Skeletal muscle tissue (tissue), 4 donors: Measurements from ENCODE around the gene COL8A2. TPM values are rescaled to one million over a fixed set of nuclear protein-coding genes. Genes with fewer than 3 reads are reported as not detected.

ENCODE experiments used
- H3K27ac ChIP-seq: one replicate; pipeline ENCODE4 v1.7.0; 2013; ENCODE audit warnings: mild to moderate bottlenecking, low read depth, low read length, inconsistent platforms
- H3K27me3 ChIP-seq, 3 donors: one replicate each; pipeline ENCODE4 v1.7.0; 2013; ENCODE audit warnings: low read length in 3 of 3; ENCODE audit not compliant: control insufficient read depth in 3 of 3, insufficient read depth in 3 of 3
- H3K36me3 ChIP-seq, 3 donors: one replicate each; pipeline ENCODE4 v1.7.0; 2013; ENCODE audit warnings: low read length in 3 of 3; ENCODE audit not compliant: control insufficient read depth in 3 of 3, insufficient read depth in 3 of 3
- H3K4me1 ChIP-seq, 3 donors: one replicate each; pipeline ENCODE4 v1.7.0; 2013; ENCODE audit warnings: low read length in 3 of 3, mild to moderate bottlenecking in 3 of 3; ENCODE audit not compliant: control insufficient read depth in 3 of 3, insufficient read depth in 3 of 3
- H3K4me3 ChIP-seq, 3 donors: one replicate each; pipeline ENCODE4 v1.7.0; 2013; ENCODE audit warnings: low read length in 3 of 3
- H3K9ac ChIP-seq, 3 donors: one replicate each; pipeline ENCODE4 v1.7.0; 2013; ENCODE audit warnings: low read length in 3 of 3, mild to moderate bottlenecking in 3 of 3, moderate library complexity in 2 of 3, low read depth in 1 of 3
- H3K9me3 ChIP-seq, 3 donors: one replicate each; pipeline ENCODE4 v1.7.0; 2013; ENCODE audit warnings: low read length in 3 of 3; ENCODE audit not compliant: control insufficient read depth in 3 of 3
- total RNA-seq: library from RNA; depleted of rRNA; stranded (reverse); fragments of >200 nt; gene quantifications from one replicate; pipeline ENCODE4 v1.2.3, GENCODE V29; 2014
- donor health status: Osteomylitis.

Gene COL8A2
- total RNA-seq, 1 donor from 2014 or later: 11.0 TPM

- H3K36me3 ChIP-seq: no peaks in the 10 kb centered on the region
These were observed 44.2 kb downstream of the COL8A2 start for GRCh38 chr1:36080801-36081200.

DNA sequence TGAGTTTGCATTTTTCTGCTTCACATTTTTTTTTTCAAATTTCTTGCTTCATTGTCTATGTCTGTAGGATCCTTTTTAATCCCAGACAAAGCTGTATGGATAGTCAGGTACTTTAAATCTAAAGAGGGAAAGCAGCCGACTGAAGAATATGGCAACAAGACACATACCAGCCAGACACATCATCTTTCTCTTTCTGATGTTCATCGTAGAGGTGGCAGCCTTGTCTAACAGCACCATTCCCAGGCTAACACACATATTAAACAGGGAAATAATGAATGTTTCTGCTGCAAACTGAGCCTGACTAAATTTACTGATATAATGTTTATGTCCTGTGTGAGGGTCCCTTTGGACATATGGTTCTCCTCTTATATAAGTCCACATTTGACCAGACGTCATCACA lies 44.8 kb downstream of the COL8A2 start:
- Histone ChIP-seq H3K4me1 (peaks cover 3 to 10% (median 8%) of the 10 kb centered on the region in 3 donors), H3K9ac (no peak overlapping the region), H3K27me3 (peaks cover 0 to 24% (median 19%) of the 10 kb centered on the region in 3 donors), H3K9me3 (no peaks in the 10 kb centered on the region), H3K27ac (no peak overlapping the region), H3K4me3 (no peak overlapping the region), H3K36me3 (no peaks in the 10 kb centered on the region)

More at GRCh38 chr1:36080801-36081200, 44.2 kb downstream of the COL8A2 start:
- H3K9me3 ChIP-seq: no peaks in the 10 kb centered on the region
- H3K27ac ChIP-seq: no peak overlapping the region
- peaks cover 3 to 10% (median 8%) of the 10 kb centered on the region in 3 donors for H3K4me1 ChIP-seq
- no peak overlapping the region for H3K4me3 ChIP-seq
- H3K27me3 ChIP-seq: peaks cover 0 to 26% (median 21%) of the 10 kb centered on the region in 3 donors
- H3K9ac ChIP-seq: no peak overlapping the region

GRCh38 chr1:36076979-36077573 lies 47.9 kb downstream of the COL8A2 start:
- peaks cover 0 to 7% (median 4%) of the 10 kb centered on the region in 3 donors for H3K27me3 ChIP-seq
- no peak overlapping the region for H3K27ac ChIP-seq
- H3K9ac ChIP-seq: no peak overlapping the region

GRCh38 chr1:36070349-36070748 lies 54.7 kb downstream of the COL8A2 start:
- Histone ChIP-seq H3K4me3 (no peak overlapping the region), H3K9ac (no peak overlapping the region), H3K9me3 (no peaks in the 10 kb centered on the region), H3K27me3 (no peaks in the 10 kb centered on the region), H3K4me1 (no peaks in the 10 kb centered on the region), H3K27ac (no peak overlapping the region), H3K36me3 (no peaks in the 10 kb centered on the region)

More at GRCh38 chr1:36076979-36077573, 47.9 kb downstream of the COL8A2 start:
- Histone ChIP-seq H3K36me3 (no peaks in the 10 kb centered on the region), H3K4me1 (no peaks in the 10 kb centered on the region), H3K9me3 (no peaks in the 10 kb centered on the region), H3K4me3 (no peak overlapping the region)

DNA sequence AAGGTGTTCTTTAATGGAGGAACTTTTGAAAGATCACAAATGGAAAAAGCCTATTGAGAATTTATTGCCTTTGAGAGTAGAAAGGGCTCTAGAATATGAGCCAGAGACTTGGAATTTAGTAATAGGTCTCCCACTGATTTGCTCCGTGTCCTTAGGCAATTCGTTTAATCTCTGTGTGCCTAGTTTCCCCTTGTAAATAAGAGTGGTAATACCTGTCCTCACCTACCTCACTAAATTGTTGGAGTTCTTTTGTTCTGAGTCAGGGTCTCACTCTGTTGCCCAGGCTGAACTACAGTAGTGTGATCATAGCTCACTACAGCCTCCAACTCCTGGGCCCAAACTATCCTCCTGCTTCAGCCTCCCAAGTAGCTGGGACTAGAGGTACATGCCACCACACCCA lies 56.2 kb downstream of the COL8A2 start:
- Histone ChIP-seq H3K27me3 (no peaks in the 10 kb centered on the region), H3K4me3 (no peak overlapping the region), H3K36me3 (no peaks in the 10 kb centered on the region), H3K27ac (no peak overlapping the region), H3K4me1 (no peaks in the 10 kb centered on the region), H3K9me3 (no peaks in the 10 kb centered on the region), H3K9ac (no peak overlapping the region)

DNA sequence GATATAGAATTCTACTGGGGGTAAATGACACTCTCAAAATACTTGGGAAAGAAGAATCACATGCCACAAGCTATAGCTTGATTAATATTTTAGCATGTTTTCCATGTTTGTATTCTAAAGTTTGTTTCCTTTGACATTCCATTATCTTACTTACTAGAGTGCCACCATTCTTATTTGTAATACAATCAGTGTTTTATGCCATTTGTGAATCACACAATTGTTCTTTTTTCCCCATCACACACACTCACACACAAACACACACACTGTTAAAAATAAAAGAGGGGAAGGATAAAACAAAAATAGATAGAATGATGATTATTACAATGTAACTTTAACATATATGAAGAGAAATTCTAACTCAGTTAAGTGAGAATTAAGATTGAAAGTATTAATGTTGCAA lies 57.2 kb downstream of the COL8A2 start:
- Histone ChIP-seq H3K27ac (no peak overlapping the region), H3K9me3 (no peaks in the 10 kb centered on the region), H3K9ac (no peak overlapping the region), H3K4me3 (no peak overlapping the region), H3K4me1 (no peaks in the 10 kb centered on the region), H3K36me3 (no peaks in the 10 kb centered on the region), H3K27me3 (no peaks in the 10 kb centered on the region)

GRCh38 chr1:36062315-36062714 lies 62.7 kb downstream of the COL8A2 start:
- Histone ChIP-seq H3K4me3 (no peak overlapping the region), H3K4me1 (no peaks in the 10 kb centered on the region), H3K9ac (no peak overlapping the region)

DNA sequence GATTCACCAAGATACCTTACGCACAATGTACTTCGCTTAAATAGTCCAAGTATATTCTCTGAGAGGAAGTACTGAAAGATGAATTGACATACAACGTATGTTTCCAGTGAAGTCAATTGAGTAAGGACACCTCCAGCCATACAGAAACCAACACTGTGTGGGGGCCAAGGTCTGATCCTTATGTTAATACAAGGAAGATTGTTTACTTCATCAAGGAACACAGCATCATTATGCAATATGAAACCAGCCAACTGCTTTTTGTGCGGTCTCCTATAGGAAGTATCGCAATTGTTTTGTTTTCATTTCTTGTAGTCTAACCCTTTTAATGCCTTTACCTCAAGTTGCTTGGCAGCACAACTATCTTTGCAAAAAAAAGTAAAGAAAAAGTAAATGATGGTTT lies 69.3 kb downstream of the COL8A2 start:
- no peak overlapping the region for H3K27ac ChIP-seq

More at GRCh38 chr1:36062315-36062714, 62.7 kb downstream of the COL8A2 start:
- H3K27ac ChIP-seq: no peak overlapping the region
- peaks cover 0 to 5% (median 0%) of the 10 kb centered on the region in 3 donors for H3K36me3 ChIP-seq
- no peaks in the 10 kb centered on the region for H3K27me3 ChIP-seq
- no peaks in the 10 kb centered on the region for H3K9me3 ChIP-seq

GRCh38 chr1:36053978-36054377 lies 71.0 kb downstream of the COL8A2 start:
- Histone ChIP-seq H3K9ac (no peak overlapping the region), H3K9me3 (no peaks in the 10 kb centered on the region), H3K4me3 (no peak overlapping the region), H3K27me3 (no peaks in the 10 kb centered on the region), H3K4me1 (no peaks in the 10 kb centered on the region), H3K27ac (no peak overlapping the region), H3K36me3 (peaks cover 0 to 11% (median 11%) of the 10 kb centered on the region in 3 donors)

More for the DNA sequence above, 69.3 kb downstream of the COL8A2 start:
- Histone ChIP-seq H3K27me3 (no peaks in the 10 kb centered on the region), H3K4me1 (no peaks in the 10 kb centered on the region), H3K9me3 (no peaks in the 10 kb centered on the region), H3K4me3 (no peak overlapping the region), H3K9ac (no peak overlapping the region), H3K36me3 (peaks cover 0 to 14% (median 11%) of the 10 kb centered on the region in 3 donors)

DNA sequence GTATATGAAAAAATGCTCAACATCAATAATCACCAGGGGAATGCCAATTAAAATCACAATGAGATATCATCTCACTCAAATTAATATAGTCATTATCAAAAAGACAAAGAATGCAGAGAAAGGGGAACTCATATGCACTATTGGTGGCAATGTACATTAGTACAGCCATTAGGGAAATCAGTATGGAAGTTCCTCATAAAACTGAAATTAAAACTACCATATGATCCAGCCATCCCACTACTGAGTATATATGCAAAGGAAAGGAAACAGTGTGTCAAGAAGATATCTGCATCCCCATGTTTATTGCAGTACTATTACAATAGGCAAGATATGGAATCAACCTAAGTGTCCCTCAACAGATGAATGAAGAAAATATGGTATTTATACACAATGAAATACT lies 73.2 kb downstream of the COL8A2 start:
- Histone ChIP-seq H3K27ac (no peak overlapping the region), H3K27me3 (no peaks in the 10 kb centered on the region), H3K4me3 (no peak overlapping the region), H3K9ac (no peak overlapping the region), H3K36me3 (peaks cover 6 to 23% (median 16%) of the 10 kb centered on the region in 3 donors), H3K4me1 (no peaks in the 10 kb centered on the region), H3K9me3 (no peaks in the 10 kb centered on the region)
